Measurements from ENCODE around the gene AKR7A2. TPM values are rescaled to one million over a fixed set of nuclear protein-coding genes. Genes with fewer than 3 reads are reported as not detected.

AKR7A2 gene
- total and polyA plus RNA-seq, 8 donors, result 11.7 to 33.8 (median 27.8) TPM

DNA sequence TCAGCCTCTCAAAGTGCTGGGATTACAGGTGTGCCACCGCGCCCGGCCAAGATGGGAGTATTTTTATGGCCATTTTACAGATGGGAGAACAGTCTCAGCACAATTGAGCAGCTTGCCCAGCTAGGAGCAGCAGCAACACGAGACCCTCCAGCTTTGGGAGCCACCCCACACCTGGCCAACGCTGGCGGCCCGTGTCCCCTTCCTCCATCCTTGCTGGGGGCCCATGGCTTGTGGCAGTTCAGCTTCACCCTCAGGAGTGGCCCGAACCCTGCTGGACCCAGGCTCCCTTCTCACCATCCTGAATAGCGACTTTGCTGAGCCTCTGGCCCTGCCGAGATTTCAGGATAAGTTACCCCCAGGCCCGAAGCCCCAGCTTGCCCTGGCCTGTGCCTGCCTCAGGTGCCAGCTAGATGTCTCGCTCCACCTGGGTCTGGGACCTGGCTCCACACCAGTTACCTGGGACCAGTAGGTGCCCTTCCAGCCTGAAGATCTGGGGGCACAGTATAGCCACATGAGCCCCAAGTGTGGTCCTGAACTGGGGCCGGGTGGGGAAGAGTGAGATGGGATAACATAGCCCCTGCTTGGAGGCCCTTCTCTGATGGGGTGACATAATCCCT, 19.4 kb upstream of the AKR7A2 start:
- no peak for FAIRE-seq
- TF ChIP-seq CTCF (IDR thresholded peaks at IDR 0.05), result no peak
- WGBS, 2 donors, result 89 to 95% methylated on average over 13 of the region's 13 CpGs
- H3K9me3 ChIP-seq, result no peaks in the 10 kb centered on the region
- H3K4me3 ChIP-seq, result no peak overlapping the region
- DNase-seq, result no peak
- peaks cover 0 to 19% (median 0%) of the 10 kb centered on the region in 3 donors for H3K36me3 ChIP-seq
- intact Hi-C loops (cut with DNase I), result no loop called here
- H3K27me3 ChIP-seq, result no peaks in the 10 kb centered on the region
- no peak for ATAC-seq
- H3K4me1 ChIP-seq, result no peaks in the 10 kb centered on the region
- H3K27ac ChIP-seq, result no peak overlapping the region

DNA sequence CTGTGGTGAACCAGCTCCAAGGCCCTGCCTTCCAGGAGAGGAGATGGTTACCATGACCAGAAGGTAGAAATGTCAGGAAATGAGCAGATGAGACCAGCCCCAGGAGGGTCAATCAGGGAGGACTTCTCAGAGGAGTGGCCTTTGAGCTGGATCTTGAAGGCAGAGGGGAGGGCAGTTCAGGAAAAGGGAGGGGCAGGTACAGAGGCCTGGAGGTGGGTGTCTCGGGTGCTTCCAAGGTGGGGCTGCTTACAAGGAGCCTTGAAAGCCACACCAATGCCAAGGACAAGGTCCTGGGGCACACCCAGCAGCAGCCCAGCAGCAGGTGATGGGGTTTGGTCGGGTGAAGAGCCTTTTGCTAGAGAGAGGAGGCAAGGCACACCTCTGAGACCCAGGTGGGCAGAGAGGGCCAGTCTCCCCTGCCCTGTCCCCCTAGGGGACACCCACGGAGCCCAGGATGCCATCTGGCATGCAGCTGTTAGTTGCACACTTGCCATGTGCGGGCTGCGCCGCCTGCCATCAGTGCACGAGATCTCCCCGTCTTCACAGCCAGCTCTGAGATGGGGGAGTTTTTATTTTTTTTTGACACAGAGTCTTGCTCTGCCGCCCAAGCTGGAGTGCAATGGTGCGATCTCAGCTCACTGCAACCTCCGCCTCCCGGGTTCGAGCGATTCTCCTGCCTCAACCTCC, 18.6 kb upstream of the AKR7A2 start:
- ATAC-seq (peak in 1 of 4 donors; percentile 6), FAIRE-seq (no peak), DNase-seq (no peak)
- H3K4me1 ChIP-seq, result no peaks in the 10 kb centered on the region
- peaks cover 0 to 26% (median 0%) of the 10 kb centered on the region in 3 donors for H3K36me3 ChIP-seq
- no peaks in the 10 kb centered on the region for H3K9me3 ChIP-seq
- no peak for TF ChIP-seq CTCF (IDR thresholded peaks at IDR 0.05)
- no peak overlapping the region for H3K27ac ChIP-seq
- H3K27me3 ChIP-seq, result no peaks in the 10 kb centered on the region
- 92 to 96% methylated on average over 14 of the region's 14 CpGs for WGBS, 2 donors
- intact Hi-C loops (cut with DNase I), result no loop called here
- no peak overlapping the region for H3K4me3 ChIP-seq

DNA sequence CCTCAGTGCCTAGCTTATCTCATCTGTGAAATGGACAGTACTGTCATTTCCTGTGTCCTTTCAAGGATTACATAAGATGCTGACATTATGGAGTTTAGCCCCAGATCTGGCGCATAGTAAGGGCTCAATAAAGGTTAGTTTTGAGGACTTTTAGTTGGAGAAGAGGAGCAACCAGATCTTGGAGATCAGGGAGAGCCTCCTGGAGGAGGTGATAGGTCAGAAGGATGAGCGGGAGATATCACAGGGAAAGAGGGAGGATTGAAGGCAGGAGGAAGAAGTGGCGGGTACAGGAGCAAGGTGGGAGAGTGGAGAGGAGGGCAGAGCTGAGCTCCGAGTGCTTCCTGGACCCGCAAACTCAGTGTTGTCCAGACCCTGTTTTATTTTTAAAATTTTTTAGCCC, 17.7 kb upstream of the AKR7A2 start:
- 95 to 96% methylated on average over 5 of the region's 5 CpGs for WGBS, 2 donors
- H3K9me3 ChIP-seq, result no peaks in the 10 kb centered on the region
- no peaks in the 10 kb centered on the region for H3K4me1 ChIP-seq
- no peak overlapping the region for H3K4me3 ChIP-seq
- H3K36me3 ChIP-seq, result peaks cover 0 to 35% (median 0%) of the 10 kb centered on the region in 3 donors
- no peak for ATAC-seq
- TF ChIP-seq CTCF (IDR thresholded peaks at IDR 0.05), result no peak
- FAIRE-seq, result no peak
- no peak overlapping the region for H3K27ac ChIP-seq
- intact Hi-C loops (cut with DNase I), result no loop called here
- DNase-seq, result no peak
- H3K27me3 ChIP-seq, result no peaks in the 10 kb centered on the region

GRCh38 chr1:19329188-19329587, 17.2 kb upstream of the AKR7A2 start:
- no peak overlapping the region for H3K4me3 ChIP-seq
- intact Hi-C loops (cut with DNase I), result no loop called here
- FAIRE-seq (no peak), DNase-seq (no peak), ATAC-seq (no peak)
- WGBS, 2 donors, result 89 to 94% methylated on average over 13 of the region's 13 CpGs
- TF ChIP-seq CTCF (IDR thresholded peaks at IDR 0.05), result no peak
- no peak overlapping the region for H3K27ac ChIP-seq
- H3K4me1 ChIP-seq, result no peaks in the 10 kb centered on the region
- no peaks in the 10 kb centered on the region for H3K9me3 ChIP-seq
- H3K36me3 ChIP-seq, result peaks cover 0 to 40% (median 3%) of the 10 kb centered on the region in 3 donors
- no peaks in the 10 kb centered on the region for H3K27me3 ChIP-seq

- H3K4me3 ChIP-seq, result no peak overlapping the region
- no peaks in the 10 kb centered on the region for H3K9me3 ChIP-seq
- WGBS, 2 donors, result 95 to 98% methylated on average over 18 of the region's 18 CpGs
- no peaks in the 10 kb centered on the region for H3K4me1 ChIP-seq
- H3K36me3 ChIP-seq, result peaks cover 0 to 46% (median 3%) of the 10 kb centered on the region in 3 donors
- intact Hi-C loops (cut with DNase I), result no loop called here
- FAIRE-seq, result no peak
- no peak for ATAC-seq
- no peak overlapping the region for H3K27ac ChIP-seq
- TF ChIP-seq CTCF (IDR thresholded peaks at IDR 0.05), result no peak
- H3K27me3 ChIP-seq, result no peaks in the 10 kb centered on the region
- no peak for DNase-seq
These were observed 16.5 kb upstream of the AKR7A2 start for GRCh38 chr1:19328486-19328885.

All from pancreas (tissue), 10 donors.